Measurements from ENCODE around the gene NNAT.

NNAT gene

DNA sequence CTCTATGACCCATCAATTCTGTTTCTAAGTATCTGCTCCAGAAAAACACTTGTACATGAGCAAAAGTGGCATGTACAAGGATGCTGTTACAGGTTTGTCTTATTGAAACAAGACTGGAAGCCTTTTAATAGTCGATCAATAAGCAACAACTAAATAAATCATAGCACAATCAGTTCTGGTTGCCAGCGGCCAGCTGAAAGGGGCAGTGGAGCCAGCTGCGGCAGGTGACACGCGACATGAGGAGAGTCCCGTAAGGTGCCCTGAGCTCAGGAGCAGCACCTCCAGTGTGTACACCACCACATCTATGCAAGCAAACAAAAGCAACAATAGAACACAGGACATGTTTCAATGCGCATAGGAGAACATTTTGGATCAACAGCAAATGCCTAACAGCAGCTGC lies 20.7 kb upstream of the NNAT start:
- Histone ChIP-seq H3K9me3 (ENCODE audit: low read length) (no peaks in the 10 kb centered on the region), H3K4me1 (ENCODE audit: insufficient read depth, low read length, severe bottlenecking) (no peaks in the 10 kb centered on the region), H3K4me3 (ENCODE audit: low read depth, low read length, poor library complexity, severe bottlenecking) (no peak overlapping the region), H3K36me3 (ENCODE audit: insufficient read depth, low read length) (no peaks in the 10 kb centered on the region), H3K4me2 (ENCODE audit: low read length) (no peak overlapping the region), H4K20me1 (ENCODE audit: insufficient read depth, low read length) (no peaks in the 10 kb centered on the region), H3K27ac (ENCODE audit: low read depth, low read length, poor library complexity, severe bottlenecking) (no peak overlapping the region), H3K9me2 (ENCODE audit: low read depth, low read length) (no peaks in the 10 kb centered on the region), H2AFZ (ENCODE audit: low read length) (no peak overlapping the region), H3K79me2 (ENCODE audit: insufficient read depth, low read length) (no peaks in the 10 kb centered on the region), H3F3A (ENCODE audit: insufficient read depth, low read length) (no peaks in the 10 kb centered on the region), H3K9ac (ENCODE audit: low read length) (no peak overlapping the region), H3K27me3 (ENCODE audit: insufficient read depth, low read length) (no peaks in the 10 kb centered on the region)
- TF ChIP-seq, protein P1, sequence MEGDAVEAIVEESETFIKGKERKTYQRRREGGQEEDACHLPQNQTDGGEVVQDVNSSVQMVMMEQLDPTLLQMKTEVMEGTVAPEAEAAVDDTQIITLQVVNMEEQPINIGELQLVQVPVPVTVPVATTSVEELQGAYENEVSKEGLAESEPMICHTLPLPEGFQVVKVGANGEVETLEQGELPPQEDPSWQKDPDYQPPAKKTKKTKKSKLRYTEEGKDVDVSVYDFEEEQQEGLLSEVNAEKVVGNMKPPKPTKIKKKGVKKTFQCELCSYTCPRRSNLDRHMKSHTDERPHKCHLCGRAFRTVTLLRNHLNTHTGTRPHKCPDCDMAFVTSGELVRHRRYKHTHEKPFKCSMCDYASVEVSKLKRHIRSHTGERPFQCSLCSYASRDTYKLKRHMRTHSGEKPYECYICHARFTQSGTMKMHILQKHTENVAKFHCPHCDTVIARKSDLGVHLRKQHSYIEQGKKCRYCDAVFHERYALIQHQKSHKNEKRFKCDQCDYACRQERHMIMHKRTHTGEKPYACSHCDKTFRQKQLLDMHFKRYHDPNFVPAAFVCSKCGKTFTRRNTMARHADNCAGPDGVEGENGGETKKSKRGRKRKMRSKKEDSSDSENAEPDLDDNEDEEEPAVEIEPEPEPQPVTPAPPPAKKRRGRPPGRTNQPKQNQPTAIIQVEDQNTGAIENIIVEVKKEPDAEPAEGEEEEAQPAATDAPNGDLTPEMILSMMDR (IDR thresholded peaks at IDR 0.05; ENCODE audit: low read length) = no peak
- no peak for TF ChIP-seq EZH2 (IDR thresholded peaks at IDR 0.05; ENCODE audit: borderline replicate concordance, low read length)

DNA sequence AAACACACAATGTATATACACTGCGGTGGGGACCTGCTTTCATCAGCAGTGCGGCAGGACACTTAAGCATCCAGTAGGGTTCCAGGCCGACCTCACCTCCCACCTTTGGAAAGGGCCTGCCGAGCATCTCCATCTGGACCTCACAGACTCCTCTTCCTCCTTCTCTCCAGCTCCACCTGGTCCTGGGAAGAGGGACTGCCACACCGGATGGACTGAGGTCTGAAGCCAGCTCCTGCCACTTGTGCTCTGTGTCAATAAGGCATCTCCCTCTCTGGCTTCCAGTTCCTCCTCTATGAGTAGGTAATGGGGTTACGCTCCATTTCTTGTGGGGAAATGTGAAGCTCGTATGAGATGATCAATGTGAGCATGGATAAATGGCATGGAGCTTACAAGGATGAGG lies 19.1 kb upstream of the NNAT start:
- Histone ChIP-seq H3K4me1 (ENCODE audit: insufficient read depth, low read length, severe bottlenecking) (no peaks in the 10 kb centered on the region), H2AFZ (ENCODE audit: low read length) (no peak overlapping the region), H3K79me2 (ENCODE audit: insufficient read depth, low read length) (no peaks in the 10 kb centered on the region), H3K27ac (ENCODE audit: low read depth, low read length, poor library complexity, severe bottlenecking) (no peak overlapping the region), H4K20me1 (ENCODE audit: insufficient read depth, low read length) (no peaks in the 10 kb centered on the region), H3K9me3 (ENCODE audit: low read length) (no peaks in the 10 kb centered on the region), H3K36me3 (ENCODE audit: insufficient read depth, low read length) (no peaks in the 10 kb centered on the region), H3K9ac (ENCODE audit: low read length) (no peak overlapping the region), H3K9me2 (ENCODE audit: low read depth, low read length) (no peaks in the 10 kb centered on the region), H3K27me3 (ENCODE audit: insufficient read depth, low read length) (no peaks in the 10 kb centered on the region), H3K4me2 (ENCODE audit: low read length) (no peak overlapping the region), H3F3A (ENCODE audit: insufficient read depth, low read length) (no peaks in the 10 kb centered on the region), H3K4me3 (ENCODE audit: low read depth, low read length, poor library complexity, severe bottlenecking) (no peak overlapping the region)
- TF ChIP-seq, protein P1 (IDR thresholded peaks at IDR 0.05; ENCODE audit: low read length) = no peak
- TF ChIP-seq EZH2 (IDR thresholded peaks at IDR 0.05; ENCODE audit: borderline replicate concordance, low read length) = no peak

DNA sequence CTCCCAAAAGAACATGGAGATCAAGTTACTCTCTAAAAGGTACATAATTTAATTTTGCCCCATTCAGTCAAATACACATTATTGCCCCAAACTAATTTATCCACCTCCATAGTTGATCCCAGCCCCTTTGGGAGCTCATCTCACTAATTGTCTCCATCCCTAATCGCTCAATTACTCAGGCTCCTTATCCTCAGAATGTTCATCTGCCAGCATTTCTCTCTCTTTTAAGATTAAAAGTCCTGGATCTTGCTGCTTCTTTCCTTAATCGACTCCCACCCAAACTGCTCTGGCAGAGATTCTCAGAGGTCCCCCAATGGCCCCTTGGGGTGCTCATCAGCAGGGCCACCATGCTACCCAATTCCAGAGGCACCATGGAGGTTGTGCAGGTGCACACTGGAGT lies 18.4 kb upstream of the NNAT start:
- Histone ChIP-seq H3K4me1 (ENCODE audit: insufficient read depth, low read length, severe bottlenecking) (peaks cover 6% of the 10 kb centered on the region), H3K9me2 (ENCODE audit: low read depth, low read length) (no peaks in the 10 kb centered on the region), H3K4me2 (ENCODE audit: low read length) (no peak overlapping the region), H2AFZ (ENCODE audit: low read length) (no peak overlapping the region), H3K27me3 (ENCODE audit: insufficient read depth, low read length) (no peaks in the 10 kb centered on the region), H3K9me3 (ENCODE audit: low read length) (no peaks in the 10 kb centered on the region), H3K36me3 (ENCODE audit: insufficient read depth, low read length) (no peaks in the 10 kb centered on the region), H4K20me1 (ENCODE audit: insufficient read depth, low read length) (no peaks in the 10 kb centered on the region), H3F3A (ENCODE audit: insufficient read depth, low read length) (no peaks in the 10 kb centered on the region), H3K27ac (ENCODE audit: low read depth, low read length, poor library complexity, severe bottlenecking) (no peak overlapping the region), H3K9ac (ENCODE audit: low read length) (no peak overlapping the region), H3K4me3 (ENCODE audit: low read depth, low read length, poor library complexity, severe bottlenecking) (no peak overlapping the region), H3K79me2 (ENCODE audit: insufficient read depth, low read length) (no peaks in the 10 kb centered on the region)
- TF ChIP-seq EZH2 (IDR thresholded peaks at IDR 0.05; ENCODE audit: borderline replicate concordance, low read length) = no peak
- TF ChIP-seq, protein P1 (IDR thresholded peaks at IDR 0.05; ENCODE audit: low read length) = no peak

All from OCI-LY1 (cell line).